ENCODE data around the gene RAET1G.

The RAET1G gene

DNA sequence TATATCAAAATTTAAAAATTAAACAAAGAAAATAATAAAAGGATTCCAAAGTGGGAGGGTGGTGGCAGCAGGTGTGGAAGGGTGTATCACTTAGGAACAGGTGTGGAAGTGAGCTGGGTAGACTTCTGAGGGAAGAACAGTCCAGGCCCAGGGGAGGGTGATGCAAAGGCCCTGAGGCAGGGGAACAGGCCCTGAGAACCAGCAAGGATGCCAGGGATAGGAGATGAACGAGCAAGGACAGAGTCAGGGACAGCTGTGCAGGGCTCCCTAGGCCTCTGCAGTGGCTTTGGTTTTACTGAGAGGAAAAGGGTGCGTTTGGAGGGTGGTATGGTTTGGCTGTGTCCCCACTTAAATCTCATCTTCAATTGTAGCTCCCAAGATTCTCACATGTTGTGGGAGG lies 15.6 kb downstream of the RAET1G start:
- H3K27ac Mint-ChIP-seq: no peak overlapping the region
- no peak for DNase-seq
- peaks cover 31% of the 10 kb centered on the region for H3K27me3 Mint-ChIP-seq (ENCODE audit: low read depth, poor library complexity)
- no peak overlapping the region for H3K4me3 Mint-ChIP-seq
- no peak for TF ChIP-seq CTCF (IDR thresholded peaks at IDR 0.05)
- H3K4me1 Mint-ChIP-seq: no peaks in the 10 kb centered on the region
- H3K9me3 Mint-ChIP-seq: peaks cover 34% of the 10 kb centered on the region
- H3K36me3 Mint-ChIP-seq (ENCODE audit: low read depth): peaks cover 4% of the 10 kb centered on the region

DNA sequence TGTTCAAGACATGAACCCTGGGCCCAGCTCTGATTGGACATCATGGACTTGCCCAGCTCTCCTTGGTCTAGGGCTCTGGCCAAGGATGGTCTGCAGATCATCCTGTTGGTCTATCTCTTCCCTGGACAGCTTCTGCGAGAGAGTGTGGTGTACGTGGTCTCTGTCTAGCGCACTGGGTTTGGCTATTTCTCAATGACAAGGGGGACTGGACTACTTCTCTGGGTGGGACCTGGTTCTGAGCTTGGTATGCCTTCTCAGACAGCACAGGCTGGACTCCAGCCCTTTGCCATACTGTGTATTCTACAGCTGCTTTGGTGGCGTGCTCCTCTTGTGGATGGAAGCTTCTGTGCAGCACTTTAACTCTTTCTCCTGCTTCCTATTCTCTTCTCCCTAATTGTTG lies 16.5 kb downstream of the RAET1G start:
- Mint-ChIP-seq H3K4me1 (no peaks in the 10 kb centered on the region), H3K27me3 (ENCODE audit: low read depth, poor library complexity) (peaks cover 27% of the 10 kb centered on the region), H3K27ac (no peak overlapping the region), H3K36me3 (ENCODE audit: low read depth) (peaks cover 4% of the 10 kb centered on the region), H3K9me3 (peaks cover 34% of the 10 kb centered on the region), H3K4me3 (no peak overlapping the region)
- no peak for TF ChIP-seq CTCF (IDR thresholded peaks at IDR 0.05)
- no peak for DNase-seq

- no peak for TF ChIP-seq CTCF (IDR thresholded peaks at IDR 0.05)
- Mint-ChIP-seq H3K36me3 (ENCODE audit: low read depth) (peaks cover 4% of the 10 kb centered on the region), H3K9me3 (peaks cover 29% of the 10 kb centered on the region), H3K4me1 (no peaks in the 10 kb centered on the region), H3K27ac (no peak overlapping the region), H3K27me3 (ENCODE audit: low read depth, poor library complexity) (peaks cover 27% of the 10 kb centered on the region), H3K4me3 (no peak overlapping the region)
- DNase-seq: no peak
Measured at GRCh38 chr6:149905911-149906371, 17.0 kb downstream of the RAET1G start.

GRCh38 chr6:149905371-149905910 lies 17.5 kb downstream of the RAET1G start:
- peaks cover 27% of the 10 kb centered on the region for H3K27me3 Mint-ChIP-seq (ENCODE audit: low read depth, poor library complexity)
- TF ChIP-seq CTCF (IDR thresholded peaks at IDR 0.05): no peak
- peaks cover 28% of the 10 kb centered on the region for H3K9me3 Mint-ChIP-seq
- H3K4me3 Mint-ChIP-seq: no peak overlapping the region
- DNase-seq: no peak
- no peak overlapping the region for H3K27ac Mint-ChIP-seq
- H3K36me3 Mint-ChIP-seq (ENCODE audit: low read depth): peaks cover 4% of the 10 kb centered on the region
- no peaks in the 10 kb centered on the region for H3K4me1 Mint-ChIP-seq

DNA sequence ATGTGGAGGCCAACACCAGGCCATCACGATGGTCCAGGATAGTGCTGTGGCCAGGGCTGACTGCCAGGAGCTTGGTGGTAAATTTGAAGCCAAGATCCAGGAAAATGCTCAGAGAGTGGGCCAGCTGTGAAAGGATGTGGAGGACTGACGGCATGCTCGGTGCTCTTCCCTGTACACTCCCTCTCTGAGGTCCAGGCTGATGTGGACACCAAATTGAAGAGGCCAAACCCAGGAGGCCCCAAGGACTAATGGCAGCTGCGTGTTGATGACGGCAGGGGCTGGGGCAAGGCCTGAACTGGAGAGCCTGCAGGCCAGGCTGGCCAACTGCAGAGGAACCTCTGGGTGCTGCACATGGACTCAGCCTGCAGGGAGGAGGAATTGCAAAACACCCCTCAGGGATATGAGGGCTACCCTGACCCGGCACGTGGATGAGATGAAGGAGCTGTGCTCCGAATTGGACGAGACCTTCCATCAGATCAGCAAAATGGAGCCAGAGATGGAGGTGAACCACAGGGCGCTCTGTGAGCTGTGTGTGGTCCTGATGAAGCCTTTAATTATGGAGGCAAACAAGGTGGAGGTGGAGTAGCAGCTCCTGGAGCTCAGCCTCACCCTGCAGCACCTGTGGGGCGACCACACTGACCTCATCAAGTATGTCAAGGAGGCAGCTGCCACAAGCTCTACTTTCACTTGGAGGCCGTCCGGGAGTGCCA lies 18.1 kb downstream of the RAET1G start:
- Mint-ChIP-seq H3K27me3 (ENCODE audit: low read depth, poor library complexity) (peaks cover 31% of the 10 kb centered on the region), H3K4me3 (no peak overlapping the region), H3K27ac (no peak overlapping the region), H3K36me3 (ENCODE audit: low read depth) (peaks cover 4% of the 10 kb centered on the region), H3K9me3 (peaks cover 24% of the 10 kb centered on the region), H3K4me1 (no peaks in the 10 kb centered on the region)
- no peak for DNase-seq
- no peak for TF ChIP-seq CTCF (IDR thresholded peaks at IDR 0.05)

Data from nephron progenitor cell (in vitro differentiated cells).